Stimulated activated CD8-positive, alpha-beta memory T cell treated with anti-CD3 and anti-CD28 coated beads, Interleukin-7, amount 100 ng/mL, for 1 hour (primary cell): ENCODE results near the gene BEST3.

Source experiments
- DNase-seq, 2 donors: peaks; one replicate each; pipeline ENCODE4 v3.0.0-alpha.2; 2020; ENCODE audit warnings: low read depth in 2 of 2

Gene BEST3

GRCh38 chr12:69698769-69699540 lies at the start of gene BEST3:
TSS of gene BEST3 (minus strand) at chr12:69699303. CDS start at chr12:69697798, 1,505 bp downstream.
- DNase-seq, result no peak

- DNase-seq, result no peak
These were observed 45.0 kb upstream of the BEST3 start for GRCh38 chr12:69744109-69744508.

DNA sequence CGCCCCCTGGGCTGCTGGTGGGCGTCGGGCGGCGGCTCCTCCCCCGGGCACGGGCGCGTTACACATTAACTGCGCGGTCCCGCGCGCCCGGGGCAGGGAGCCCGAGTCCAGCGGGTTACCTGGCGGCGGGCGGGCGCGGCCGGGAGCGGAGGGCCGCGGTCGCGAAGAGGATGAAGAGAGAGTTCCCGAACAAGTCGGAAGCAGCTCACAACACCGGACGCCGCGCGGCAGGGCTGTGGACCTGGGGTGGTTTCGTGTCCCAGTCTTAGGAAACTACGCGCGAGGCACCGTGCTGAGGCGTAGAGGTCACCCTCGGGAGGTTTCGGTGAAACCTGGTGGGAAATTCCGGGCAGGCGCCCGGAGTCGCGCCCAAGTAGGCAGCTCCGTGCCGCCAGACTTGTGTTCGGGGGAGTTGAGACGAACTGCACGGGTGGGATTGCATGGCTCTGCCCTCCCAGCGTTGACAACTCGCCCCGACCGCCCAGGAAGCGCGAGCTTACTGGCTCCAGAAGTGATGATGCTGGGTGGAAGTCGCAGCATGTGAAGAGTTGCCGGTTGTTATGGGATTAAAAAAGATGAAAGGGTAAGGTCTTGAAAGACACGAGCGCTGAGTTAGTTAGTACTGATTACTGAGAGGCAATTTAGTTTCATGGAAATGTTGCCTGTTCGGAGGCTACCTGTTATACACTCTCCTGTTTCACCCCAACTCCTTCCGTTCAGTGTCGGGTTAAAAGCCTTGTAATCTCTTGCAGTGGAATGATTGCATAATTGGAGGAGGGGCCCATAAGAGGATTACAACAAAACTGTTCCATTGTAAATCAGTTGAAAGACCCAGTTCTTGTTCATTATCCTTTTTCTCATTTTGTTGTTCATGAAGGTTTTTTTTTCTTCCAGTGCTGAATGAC lies 40.4 kb upstream of the BEST3 start:
- peak; percentile 24 to 35 for DNase-seq

DNA sequence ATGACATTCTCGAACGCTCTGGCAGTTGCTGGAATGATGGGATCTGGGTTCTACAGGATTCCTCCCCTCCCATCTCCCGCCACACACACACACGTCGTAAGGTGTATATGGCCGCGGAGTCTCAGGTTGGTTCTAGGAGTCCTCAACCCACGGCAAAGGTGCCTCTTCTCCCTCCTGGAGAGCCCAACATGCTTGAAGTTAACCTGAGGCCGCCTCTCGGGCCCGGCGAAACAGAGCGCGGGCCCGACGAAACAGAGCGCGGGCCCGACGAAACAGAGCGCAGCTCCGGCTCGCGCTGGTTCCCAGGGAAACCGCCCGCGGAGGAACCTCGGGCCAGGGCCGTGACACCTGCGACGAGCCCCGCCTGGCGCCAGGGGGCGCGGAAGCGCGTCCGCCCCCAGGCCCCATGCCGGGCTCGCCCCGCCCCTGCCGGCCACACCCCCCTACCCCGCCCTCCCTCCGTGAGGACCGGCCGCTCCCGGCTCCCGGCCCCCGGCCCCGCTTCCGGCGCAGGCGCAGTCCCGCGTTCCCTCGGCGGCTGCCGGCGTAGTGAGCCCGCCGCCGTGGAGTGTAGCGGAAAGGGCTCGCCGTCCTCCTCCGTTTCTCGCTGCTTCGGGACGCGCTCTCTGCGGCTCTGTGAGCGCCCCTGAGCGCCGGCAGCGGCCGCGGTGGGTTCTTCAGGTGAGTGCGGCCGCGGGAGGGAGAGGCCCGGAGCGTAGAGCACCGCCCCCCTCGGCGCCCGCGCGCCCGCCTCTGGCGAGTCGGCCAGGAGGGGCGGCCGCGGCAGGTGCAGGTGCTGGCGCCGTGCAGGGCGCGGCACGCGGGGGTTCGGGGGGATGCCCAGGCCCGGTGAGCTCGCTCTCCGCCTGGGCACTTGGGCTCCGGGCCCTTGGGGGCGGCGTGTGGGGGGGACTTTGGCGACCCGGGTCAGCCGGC lies 39.5 kb upstream of the BEST3 start, which contains the start of gene RAB3IP:
RAB3IP (plus strand) TSS at position 510 of the 936 bp plus-strand sequence. CDS start 16,549 bp downstream, outside the sequence.
- peak; percentile 88 to 91 for DNase-seq

GRCh38 chr12:69733638-69734037 lies 34.5 kb upstream of the BEST3 start:
- DNase-seq, result no peak

GRCh38 chr12:69732088-69732487 lies 33.0 kb upstream of the BEST3 start:
- DNase-seq, result no peak

DNA sequence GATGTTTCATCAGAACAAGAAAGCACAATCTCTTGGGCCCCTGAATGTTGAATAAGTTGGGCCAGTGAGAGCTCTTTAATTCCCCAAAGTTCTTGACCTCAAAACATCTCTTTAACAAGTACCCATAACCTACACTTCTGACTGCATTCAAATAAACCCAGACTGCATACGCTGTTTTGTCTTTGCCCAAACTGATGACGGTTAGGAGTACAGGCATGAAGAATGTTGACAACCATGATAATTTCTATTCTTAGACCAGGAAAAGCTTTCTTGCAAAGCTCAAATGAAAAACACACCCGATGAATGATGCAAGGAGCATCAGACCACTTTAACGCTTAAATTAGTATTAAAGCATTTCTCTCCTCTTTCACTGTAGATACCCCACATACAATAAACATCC lies 27.8 kb upstream of the BEST3 start:
- no peak for DNase-seq

DNA sequence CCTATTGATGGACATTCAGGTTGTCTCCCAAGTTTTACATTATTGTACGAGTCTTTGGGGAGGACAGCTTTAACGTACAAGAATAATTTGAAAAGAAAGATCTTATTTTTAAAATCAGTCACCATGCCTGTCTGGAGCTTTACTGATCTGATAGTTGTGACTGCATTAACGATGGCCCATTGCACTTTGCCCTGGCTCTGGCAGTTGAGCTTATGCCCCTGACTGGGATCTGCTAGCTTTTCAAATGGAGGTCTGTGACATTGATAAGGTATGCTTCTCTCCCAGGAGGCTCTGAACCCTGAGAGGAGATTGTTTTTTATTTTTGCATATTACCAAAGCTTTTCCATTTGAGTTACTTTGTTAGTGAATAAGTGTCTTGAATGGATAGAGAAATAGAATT lies 21.6 kb upstream of the BEST3 start:
- DNase-seq, result no peak

- no peak for DNase-seq
These were observed 20.5 kb upstream of the BEST3 start for GRCh38 chr12:69719336-69720316.

GRCh38 chr12:69714542-69714941 lies 15.4 kb upstream of the BEST3 start:
- DNase-seq, result no peak

GRCh38 chr12:69712826-69713225 lies 13.7 kb upstream of the BEST3 start:
- DNase-seq, result no peak

DNA sequence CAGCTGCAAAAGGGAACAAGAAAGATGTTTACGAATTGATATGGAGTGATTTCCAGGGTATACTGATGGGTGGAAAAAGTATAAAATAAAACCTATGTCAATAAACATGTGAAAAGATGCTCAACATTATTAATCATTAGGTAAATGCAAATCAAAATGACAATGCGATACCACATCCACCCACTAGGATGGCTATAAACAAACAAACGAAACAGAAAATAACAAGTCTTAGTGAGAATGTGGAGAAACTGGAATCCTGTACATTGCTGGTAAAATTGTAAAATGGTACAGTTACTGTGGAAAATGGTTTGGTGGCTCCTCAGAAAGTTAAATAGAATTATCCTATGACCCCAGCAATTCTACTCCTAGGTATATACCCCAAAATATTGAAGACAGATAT lies 9.5 kb upstream of the BEST3 start:
- no peak for DNase-seq

GRCh38 chr12:69704357-69704756 lies 5.3 kb upstream of the BEST3 start:
- DNase-seq, result no peak

- DNase-seq, result no peak
These were observed 4.1 kb upstream of the BEST3 start for GRCh38 chr12:69703146-69703642.

DNA sequence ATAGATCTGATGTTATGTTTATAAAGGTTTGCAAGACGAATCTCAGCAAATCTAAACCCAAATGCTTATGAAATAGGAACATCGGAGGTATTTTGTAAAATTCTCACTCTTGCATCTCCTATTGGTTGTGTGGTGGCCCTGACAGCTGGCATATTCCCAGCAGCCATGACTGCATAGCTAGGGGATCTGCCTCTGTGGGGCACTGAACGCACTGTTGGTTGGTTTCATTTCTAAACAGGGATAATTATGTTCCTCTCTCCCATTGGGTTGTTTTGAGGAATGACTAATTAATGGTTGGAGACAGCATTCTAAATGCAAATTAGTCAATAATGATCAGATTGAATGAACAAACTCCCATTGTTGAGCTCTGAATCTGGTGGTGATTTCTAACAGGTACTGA lies 2.7 kb upstream of the BEST3 start:
- no peak for DNase-seq

DNA sequence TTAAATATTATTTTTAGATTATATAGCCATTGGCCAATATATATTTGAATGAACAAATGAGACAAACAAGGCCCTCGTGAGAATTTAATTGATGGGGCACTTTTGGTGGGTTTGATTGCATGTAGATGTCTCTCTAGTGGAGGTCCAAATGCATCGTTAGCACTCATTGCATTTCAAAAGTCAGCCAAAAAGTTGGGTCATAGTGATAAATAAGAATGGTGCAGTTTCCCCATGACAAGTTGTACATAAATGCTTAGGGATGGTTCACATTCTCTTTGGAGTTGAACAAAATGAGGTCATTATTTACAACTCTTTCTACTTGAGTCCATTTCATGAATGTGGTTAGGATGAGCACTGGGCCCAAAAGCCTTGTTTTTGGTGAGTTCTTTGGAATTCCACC lies 1.0 kb downstream of the BEST3 start:
- DNase-seq, result no peak

GRCh38 chr12:69694123-69694522 lies 5.0 kb downstream of the BEST3 start:
- DNase-seq, result no peak

- no peak for DNase-seq
These were observed 9.5 kb downstream of the BEST3 start for GRCh38 chr12:69689638-69690037.

GRCh38 chr12:69688471-69689427 lies 10.4 kb downstream of the BEST3 start:
- DNase-seq, result no peak
